ENCODE measurements around the gene LMNB1.
"Not testable (repeated sequence)": the region's sequence is repeated elsewhere in the genome, so short reads cannot be mapped to it uniquely, and the experiment has no call there.

The LMNB1 gene

GRCh38 chr5:126847826-126848251 is 70.9 kb downstream of the LMNB1 start:
- no peak for DNase-seq (ENCODE audit: low read depth)
- H3K4me3 ChIP-seq (ENCODE audit: low read depth, low read length) = no peak overlapping the region
- no peak for TF ChIP-seq CTCF (IDR thresholded peaks at IDR 0.05; ENCODE audit: low read depth, low read length, missing control alignments)
- in situ Hi-C loops (cut with HindIII; ENCODE audit: low sequenced_read_pairs) = no loop called here

GRCh38 chr5:126848253-126848652 is 71.3 kb downstream of the LMNB1 start:
- in situ Hi-C loops (cut with HindIII; ENCODE audit: low sequenced_read_pairs) = no loop called here
- TF ChIP-seq CTCF (IDR thresholded peaks at IDR 0.05; ENCODE audit: low read depth, low read length, missing control alignments) = no peak
- DNase-seq (ENCODE audit: low read depth) = no peak
- H3K4me3 ChIP-seq (ENCODE audit: low read depth, low read length) = no peak overlapping the region

GRCh38 chr5:126849101-126849678 is 72.3 kb downstream of the LMNB1 start:
- TF ChIP-seq CTCF (IDR thresholded peaks at IDR 0.05; ENCODE audit: low read depth, low read length, missing control alignments) = no peak
- DNase-seq (ENCODE audit: low read depth) = no peak
- no peak overlapping the region for H3K4me3 ChIP-seq (ENCODE audit: low read depth, low read length)
- in situ Hi-C loops (cut with HindIII; ENCODE audit: low sequenced_read_pairs) = no loop called here

- in situ Hi-C loops (cut with HindIII; ENCODE audit: low sequenced_read_pairs) = no loop called here
- TF ChIP-seq CTCF (IDR thresholded peaks at IDR 0.05; ENCODE audit: low read depth, low read length, missing control alignments) = no peak
- H3K4me3 ChIP-seq (ENCODE audit: low read depth, low read length) = no peak overlapping the region
- no peak for DNase-seq (ENCODE audit: low read depth)
Observed at GRCh38 chr5:126851501-126852011, 74.6 kb downstream of the LMNB1 start.

- in situ Hi-C loops (cut with HindIII; ENCODE audit: low sequenced_read_pairs) = no loop called here
- DNase-seq (ENCODE audit: low read depth) = no peak
Observed at GRCh38 chr5:126852091-126852571, 75.2 kb downstream of the LMNB1 start.

GRCh38 chr5:126852841-126853271 is 75.9 kb downstream of the LMNB1 start:
- in situ Hi-C loops (cut with HindIII; ENCODE audit: low sequenced_read_pairs) = no loop called here
- no peak overlapping the region for H3K4me3 ChIP-seq (ENCODE audit: low read depth, low read length)
- DNase-seq (ENCODE audit: low read depth) = no peak
- no peak for TF ChIP-seq CTCF (IDR thresholded peaks at IDR 0.05; ENCODE audit: low read depth, low read length, missing control alignments)

More at GRCh38 chr5:126852091-126852571, 75.2 kb downstream of the LMNB1 start:
- TF ChIP-seq CTCF (IDR thresholded peaks at IDR 0.05; ENCODE audit: low read depth, low read length, missing control alignments) = no peak
- no peak overlapping the region for H3K4me3 ChIP-seq (ENCODE audit: low read depth, low read length)

GRCh38 chr5:126853541-126854307 is 76.8 kb downstream of the LMNB1 start:
- H3K4me3 ChIP-seq (ENCODE audit: low read depth, low read length); in situ Hi-C loops (cut with HindIII; ENCODE audit: low sequenced_read_pairs); DNase-seq (ENCODE audit: low read depth): not testable (repeated sequence)
